Uterus (tissue), 2 donors: ENCODE data around the gene JMJD8.

Experiments
- CTCF ChIP-seq, 4 experiments: fragments of 200-600 bp in 2 of 4; fragments of 450-650 bp in 2 of 4; sonication (generic) in 2 of 4; IDR thresholded peaks; one replicate each; pipeline ENCODE4 v1.5.1; 2016 to 2019; ENCODE audit warnings: antibody characterized with exemption in 4 of 4, mild to moderate bottlenecking in 2 of 4, moderate library complexity in 1 of 4
- POLR2A ChIP-seq, 2 donors: fragments of 450-650 bp; IDR thresholded peaks; one replicate each; pipeline ENCODE4 v1.6.1; 2016; ENCODE audit warnings: antibody characterized with exemption in 2 of 2, mild to moderate bottlenecking in 1 of 2, moderate library complexity in 1 of 2

GRCh38 chr16:672851-673250 lies 11.3 kb downstream of the JMJD8 start:
- no peak for TF ChIP-seq CTCF (IDR thresholded peaks at IDR 0.05)
- no peak for TF ChIP-seq POLR2A (IDR thresholded peaks at IDR 0.05)
